SU-DHL-6 (cell line): ENCODE measurements around the gene VWA7.

Source experiments
- CTCF ChIP-seq: fragments of 200-600 bp; sonication (generic); IDR thresholded peaks from one replicate; pipeline ENCODE4 v1.5.1; 2017; ENCODE audit warnings: antibody characterized with exemption, mild to moderate bottlenecking, low read length, moderate library complexity; ENCODE audit not compliant: insufficient read depth, poor library complexity, severe bottlenecking
- EZH2phosphoT487 ChIP-seq: fragments of 200-600 bp; sonication (generic), shearing (Covaris generic); conservative IDR thresholded peaks from 2 replicates; pipeline ENCODE4 v1.6.1; 2018; ENCODE audit warnings: mild to moderate bottlenecking, antibody characterized with exemption, low read length, moderate library complexity, mixed read lengths

GRCh38 chr6:31775184-31775583 is 1.9 kb downstream of the VWA7 start:
- TF ChIP-seq CTCF (no peak), EZH2phosphoT487 (no peak)
